ENCODE measurements around the gene UBE2C. TPM values are rescaled to one million over a fixed set of nuclear protein-coding genes. Genes with fewer than 3 reads are reported as not detected.
A peak's percentile ranks its signal among the peaks of the same experiment; 100 is the strongest.

Gene UBE2C
- polyA plus RNA-seq, 3 donors = 0.15 to 0.58 TPM; not detected in 1

DNA sequence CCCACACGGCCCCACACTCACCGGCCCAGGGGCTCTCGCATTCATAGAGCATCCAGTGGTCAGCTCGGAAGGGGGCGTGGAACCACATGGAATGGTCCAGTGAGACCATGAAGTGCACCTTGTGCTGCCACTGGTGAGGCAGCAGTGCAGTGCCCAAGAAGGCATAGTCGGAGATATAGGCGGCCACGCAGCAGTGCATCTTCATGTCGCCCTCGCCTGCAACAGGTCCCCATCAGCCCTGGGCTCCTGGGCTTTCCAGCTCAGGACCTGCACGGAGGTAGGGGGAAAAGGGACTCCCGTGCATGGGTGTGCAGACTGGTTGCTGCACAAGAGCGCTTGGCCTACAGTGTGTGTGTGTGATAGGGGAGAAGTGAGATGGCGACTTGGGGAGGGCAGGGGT, 31.1 kb downstream of the UBE2C start:
- peaks cover 17% of the 10 kb centered on the region for H3K4me1 Mint-ChIP-seq
- peaks cover 71 to 88% of the 10 kb centered on the region in 2 donors for H3K36me3 ChIP-seq (replicated peaks in 1 of 2; ENCODE audit: control insufficient read depth in 1 of 2, insufficient read depth in 2 of 2, low read length in 2 of 2)
- no peaks in the 10 kb centered on the region for H3K9me3 Mint-ChIP-seq
- H3K27me3 ChIP-seq (ENCODE audit: control insufficient read depth in 2 of 2, insufficient read depth in 2 of 2, low read length in 2 of 2) = no peaks in the 10 kb centered on the region
- H3K79me2 ChIP-seq (ENCODE audit: insufficient read depth, low read length) = peaks cover 1% of the 10 kb centered on the region
- peak overlapping the region in 3 of 7 donors; percentile 27 to 75 (median 42) for H3K27ac Mint-ChIP-seq
- peaks cover 12 to 14% of the 10 kb centered on the region in 2 donors for H3K4me1 ChIP-seq (ENCODE audit: control insufficient read depth in 1 of 2, insufficient read depth in 2 of 2, low read length in 2 of 2)
- H3K4me2 ChIP-seq (replicated peaks; ENCODE audit: extremely low read depth, low read length, poor library complexity, severe bottlenecking) = no peak overlapping the region
- H3K4me3 Mint-ChIP-seq = no peak overlapping the region
- WGBS (ENCODE audit: insufficient coverage) = 97% methylated on average over 11 of the region's 14 CpGs
- no peak overlapping the region for H3K9ac ChIP-seq (ENCODE audit: insufficient read depth, low read length, poor library complexity, severe bottlenecking)
- H3K27ac ChIP-seq (ENCODE audit: low read depth in 1 of 2, low read length in 2 of 2) = no peak overlapping the region
- no peaks in the 10 kb centered on the region for H3K9me3 ChIP-seq (replicated peaks in 1 of 2; ENCODE audit: control insufficient read depth in 1 of 2, insufficient read depth in 1 of 2, low read length in 2 of 2)
- DNase-seq = no peak
- H2AFZ ChIP-seq (ENCODE audit: insufficient read depth, low read depth, low read length, poor library complexity, severe bottlenecking) = no peak overlapping the region
- peaks cover 31% of the 10 kb centered on the region for H4K20me1 ChIP-seq (ENCODE audit: insufficient read depth, low read length)
- H3K4me3 ChIP-seq (replicated peaks in 1 of 3; ENCODE audit: low read depth in 2 of 3, low read length in 3 of 3) = no peak overlapping the region
- H3K36me3 Mint-ChIP-seq = peaks cover 59 to 95% of the 10 kb centered on the region in 2 donors
- TF ChIP-seq, protein P1, sequence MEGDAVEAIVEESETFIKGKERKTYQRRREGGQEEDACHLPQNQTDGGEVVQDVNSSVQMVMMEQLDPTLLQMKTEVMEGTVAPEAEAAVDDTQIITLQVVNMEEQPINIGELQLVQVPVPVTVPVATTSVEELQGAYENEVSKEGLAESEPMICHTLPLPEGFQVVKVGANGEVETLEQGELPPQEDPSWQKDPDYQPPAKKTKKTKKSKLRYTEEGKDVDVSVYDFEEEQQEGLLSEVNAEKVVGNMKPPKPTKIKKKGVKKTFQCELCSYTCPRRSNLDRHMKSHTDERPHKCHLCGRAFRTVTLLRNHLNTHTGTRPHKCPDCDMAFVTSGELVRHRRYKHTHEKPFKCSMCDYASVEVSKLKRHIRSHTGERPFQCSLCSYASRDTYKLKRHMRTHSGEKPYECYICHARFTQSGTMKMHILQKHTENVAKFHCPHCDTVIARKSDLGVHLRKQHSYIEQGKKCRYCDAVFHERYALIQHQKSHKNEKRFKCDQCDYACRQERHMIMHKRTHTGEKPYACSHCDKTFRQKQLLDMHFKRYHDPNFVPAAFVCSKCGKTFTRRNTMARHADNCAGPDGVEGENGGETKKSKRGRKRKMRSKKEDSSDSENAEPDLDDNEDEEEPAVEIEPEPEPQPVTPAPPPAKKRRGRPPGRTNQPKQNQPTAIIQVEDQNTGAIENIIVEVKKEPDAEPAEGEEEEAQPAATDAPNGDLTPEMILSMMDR (IDR thresholded peaks at IDR 0.05) = no peak
- intact Hi-C loops (cut with micrococcal nuclease) = no loop called here
- H3K27me3 Mint-ChIP-seq (ENCODE audit: low read depth in 3 of 3) = no peaks in the 10 kb centered on the region

DNA sequence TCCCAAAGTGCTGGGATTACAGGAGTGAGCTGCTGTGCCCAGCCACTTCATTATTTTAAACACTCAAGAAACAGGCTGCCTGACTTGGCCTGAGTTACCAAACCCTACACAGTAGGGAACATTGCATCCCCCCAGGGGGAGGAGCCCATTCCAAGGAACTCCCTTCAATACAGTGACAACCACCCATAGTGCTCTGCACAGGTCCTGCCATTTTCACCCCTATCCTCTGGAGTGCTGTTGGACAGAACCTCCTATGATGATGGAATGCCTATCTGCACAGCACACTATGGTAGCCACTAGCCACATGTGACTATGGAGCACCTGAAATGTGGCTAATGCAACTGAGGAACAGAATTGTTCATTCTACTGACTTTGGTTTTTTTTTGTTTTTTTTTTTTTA, 33.0 kb downstream of the UBE2C start:
- Histone ChIP-seq H3K4me3 (replicated peaks in 1 of 3; ENCODE audit: low read depth in 2 of 3, low read length in 3 of 3) (no peak overlapping the region), H3K9me3 (replicated peaks in 1 of 2; ENCODE audit: control insufficient read depth in 1 of 2, insufficient read depth in 1 of 2, low read length in 2 of 2) (no peaks in the 10 kb centered on the region), H3K4me1 (ENCODE audit: control insufficient read depth in 1 of 2, insufficient read depth in 2 of 2, low read length in 2 of 2) (peaks cover 12 to 14% of the 10 kb centered on the region in 2 donors), H3K9ac (ENCODE audit: insufficient read depth, low read length, poor library complexity, severe bottlenecking) (no peak overlapping the region), H3K27ac (ENCODE audit: low read depth in 1 of 2, low read length in 2 of 2) (no peak overlapping the region), H3K4me2 (replicated peaks; ENCODE audit: extremely low read depth, low read length, poor library complexity, severe bottlenecking) (no peak overlapping the region), H3K79me2 (ENCODE audit: insufficient read depth, low read length) (peaks cover 8% of the 10 kb centered on the region), H2AFZ (ENCODE audit: insufficient read depth, low read depth, low read length, poor library complexity, severe bottlenecking) (no peak overlapping the region), H3K36me3 (replicated peaks in 1 of 2; ENCODE audit: control insufficient read depth in 1 of 2, insufficient read depth in 2 of 2, low read length in 2 of 2) (peaks cover 72 to 94% of the 10 kb centered on the region in 2 donors), H4K20me1 (ENCODE audit: insufficient read depth, low read length) (peaks cover 38% of the 10 kb centered on the region), H3K27me3 (ENCODE audit: control insufficient read depth in 2 of 2, insufficient read depth in 2 of 2, low read length in 2 of 2) (no peaks in the 10 kb centered on the region)
- intact Hi-C loops (cut with micrococcal nuclease) = no loop called here
- H3K9me3 Mint-ChIP-seq = no peaks in the 10 kb centered on the region
- H3K4me3 Mint-ChIP-seq = no peak overlapping the region
- no peak for DNase-seq
- H3K36me3 Mint-ChIP-seq = peaks cover 60 to 93% of the 10 kb centered on the region in 2 donors
- TF ChIP-seq, protein P1 (IDR thresholded peaks at IDR 0.05) = no peak
- no peaks in the 10 kb centered on the region for H3K27me3 Mint-ChIP-seq (ENCODE audit: low read depth in 3 of 3)
- no peak overlapping the region for H3K27ac Mint-ChIP-seq
- H3K4me1 Mint-ChIP-seq = peaks cover 15% of the 10 kb centered on the region
